ENCODE results near the gene SIDT2.
A peak's percentile ranks its signal among the peaks of the same experiment; 100 is the strongest.
"Not testable (repeated sequence)": the region's sequence is repeated elsewhere in the genome, so short reads cannot be mapped to it uniquely, and the experiment has no call there.

The SIDT2 gene

GRCh38 chr11:117180661-117181585, 2.4 kb downstream of the SIDT2 start:
- no peaks in the 10 kb centered on the region for H3K27me3 Mint-ChIP-seq
- H3K4me1 Mint-ChIP-seq (ENCODE audit: low read depth): peaks cover 30% of the 10 kb centered on the region
- no peaks in the 10 kb centered on the region for H3K9me3 Mint-ChIP-seq
- peak overlapping the region; percentile 12 for H3K27ac Mint-ChIP-seq
- H3K36me3 Mint-ChIP-seq (ENCODE audit: low read depth): no peaks in the 10 kb centered on the region
- no peak overlapping the region for H3K4me3 Mint-ChIP-seq

DNA sequence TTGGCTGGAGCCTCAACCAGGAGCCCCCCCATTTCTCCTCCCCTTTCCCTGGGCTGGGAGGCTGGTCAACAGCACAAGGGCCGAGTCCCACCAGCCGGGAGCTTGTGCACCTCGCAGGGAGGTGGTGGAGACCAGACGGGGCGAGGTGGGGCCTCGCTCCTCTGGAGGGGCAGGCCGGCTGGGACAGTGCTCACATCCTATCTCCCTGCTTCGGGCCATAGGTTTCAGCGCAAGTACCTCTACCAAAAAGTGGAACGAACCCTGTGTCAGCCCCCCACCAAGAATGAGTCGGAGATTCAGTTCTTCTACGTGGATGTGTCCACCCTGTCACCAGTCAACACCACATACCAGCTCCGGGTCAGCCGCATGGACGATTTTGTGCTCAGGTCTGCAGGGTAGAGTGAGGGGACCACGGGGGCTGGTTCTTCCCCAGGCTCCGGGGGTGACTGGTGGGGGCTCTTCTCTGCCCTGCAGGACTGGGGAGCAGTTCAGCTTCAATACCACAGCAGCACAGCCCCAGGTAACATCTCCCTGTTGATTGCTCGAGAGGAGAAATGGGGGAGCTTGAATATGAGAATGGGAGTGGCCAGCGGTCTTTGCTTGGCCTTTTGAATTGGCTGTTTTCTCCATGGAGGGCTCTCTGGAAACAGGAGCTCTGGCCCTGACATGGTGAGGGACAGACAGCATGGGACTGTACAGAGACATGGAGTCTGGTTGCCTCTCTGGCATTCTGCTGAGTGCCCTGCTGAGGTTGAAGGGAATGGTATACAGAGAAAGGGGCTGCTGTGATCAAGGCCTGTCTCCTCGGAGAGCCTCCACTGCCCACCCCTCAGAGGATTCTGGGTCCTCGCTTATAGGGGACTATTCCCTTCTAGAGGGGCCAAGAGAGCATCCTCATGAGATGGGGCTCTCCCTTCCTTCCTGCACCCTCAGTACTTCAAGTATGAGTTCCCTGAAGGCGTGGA, 3.3 kb downstream of the SIDT2 start:
- H3K4me1 Mint-ChIP-seq (ENCODE audit: low read depth): peaks cover 30% of the 10 kb centered on the region
- no peaks in the 10 kb centered on the region for H3K36me3 Mint-ChIP-seq (ENCODE audit: low read depth)
- H3K27ac Mint-ChIP-seq: no peak overlapping the region
- H3K9me3 Mint-ChIP-seq: no peaks in the 10 kb centered on the region
- H3K27me3 Mint-ChIP-seq: no peaks in the 10 kb centered on the region
- no peak overlapping the region for H3K4me3 Mint-ChIP-seq

DNA sequence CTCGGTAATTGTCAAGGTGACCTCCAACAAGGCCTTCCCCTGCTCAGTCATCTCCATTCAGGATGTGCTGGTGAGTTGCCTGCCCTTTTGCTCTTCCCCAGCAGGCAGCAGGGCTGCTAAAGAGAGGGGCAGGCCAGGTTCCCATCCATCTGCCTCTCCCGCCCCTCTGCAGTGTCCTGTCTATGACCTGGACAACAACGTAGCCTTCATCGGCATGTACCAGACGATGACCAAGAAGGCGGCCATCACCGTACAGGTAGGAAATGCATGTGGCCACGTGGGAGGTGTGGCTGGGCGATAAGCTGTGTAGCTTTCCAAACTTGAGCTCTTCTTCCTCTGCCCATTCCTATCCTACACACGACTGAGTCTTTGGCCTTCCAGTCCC, 4.0 kb downstream of the SIDT2 start:
- H3K9me3 Mint-ChIP-seq: no peaks in the 10 kb centered on the region
- H3K4me3 Mint-ChIP-seq: no peak overlapping the region
- no peak overlapping the region for H3K27ac Mint-ChIP-seq
- no peaks in the 10 kb centered on the region for H3K36me3 Mint-ChIP-seq (ENCODE audit: low read depth)
- no peaks in the 10 kb centered on the region for H3K27me3 Mint-ChIP-seq
- peaks cover 29% of the 10 kb centered on the region for H3K4me1 Mint-ChIP-seq (ENCODE audit: low read depth)

DNA sequence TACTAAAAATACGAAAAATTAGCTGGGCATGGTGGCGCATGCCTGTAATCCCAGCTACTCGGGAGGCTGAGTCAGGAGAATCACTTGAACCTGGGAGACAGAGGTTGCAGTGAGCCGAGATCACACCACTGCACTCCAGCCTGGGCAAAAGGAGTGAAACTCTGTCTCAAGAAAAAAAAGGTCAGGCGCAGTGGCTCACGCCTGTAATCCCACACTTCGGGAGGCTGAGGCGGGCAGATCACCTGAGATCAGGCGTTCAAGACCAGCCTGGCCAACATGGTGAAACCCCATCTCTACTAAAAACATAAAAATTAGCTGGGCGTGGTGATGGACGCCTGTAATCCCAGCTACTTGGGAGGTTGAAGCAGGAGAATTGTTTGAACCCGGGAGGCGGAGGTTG, 4.6 kb downstream of the SIDT2 start:
- H3K4me1 Mint-ChIP-seq (ENCODE audit: low read depth): peaks cover 23% of the 10 kb centered on the region
- not testable (repeated sequence) for H3K36me3 Mint-ChIP-seq (ENCODE audit: low read depth); H3K9me3 Mint-ChIP-seq; H3K4me3 Mint-ChIP-seq; H3K27me3 Mint-ChIP-seq; H3K27ac Mint-ChIP-seq

GRCh38 chr11:117183724-117184349, 5.3 kb downstream of the SIDT2 start:
- Mint-ChIP-seq H3K9me3 (no peaks in the 10 kb centered on the region), H3K4me1 (ENCODE audit: low read depth) (peaks cover 20% of the 10 kb centered on the region), H3K27ac (no peak overlapping the region), H3K36me3 (ENCODE audit: low read depth) (peaks cover 3% of the 10 kb centered on the region), H3K4me3 (no peak overlapping the region), H3K27me3 (no peaks in the 10 kb centered on the region)

DNA sequence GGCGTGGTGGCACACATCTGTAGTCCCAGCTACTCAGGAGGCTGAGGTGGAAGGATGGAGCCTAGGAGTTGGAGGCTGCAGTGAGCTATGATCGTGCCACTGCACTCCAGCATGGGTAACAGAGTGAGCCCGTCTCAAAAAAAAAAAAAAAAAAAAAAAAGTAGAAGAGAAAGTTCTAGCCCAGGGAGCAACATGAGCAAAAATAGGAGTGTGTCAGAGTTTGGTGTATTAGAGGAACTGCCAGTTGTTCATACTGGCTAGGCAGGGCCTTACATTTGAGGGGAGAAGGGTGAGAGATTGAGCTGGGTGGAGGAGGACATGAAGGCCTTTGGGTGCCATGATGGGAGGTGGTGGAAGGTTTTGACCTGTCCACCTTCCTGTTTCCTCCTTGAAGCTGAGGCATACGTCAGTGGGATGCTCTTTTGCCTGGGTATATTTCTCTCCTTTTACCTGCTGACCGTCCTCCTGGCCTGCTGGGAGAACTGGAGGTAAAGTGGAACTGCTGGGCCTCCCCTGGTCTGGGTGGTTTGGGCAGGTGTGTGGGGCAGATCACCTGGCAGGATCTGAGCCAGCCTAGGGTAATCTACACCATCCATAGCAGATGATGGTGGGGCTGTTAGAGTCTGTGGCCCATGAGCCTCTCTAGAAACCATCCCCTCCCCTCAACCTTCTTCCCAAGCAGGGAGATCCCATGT, 7.3 kb downstream of the SIDT2 start:
- Mint-ChIP-seq H3K27me3 (no peaks in the 10 kb centered on the region), H3K36me3 (ENCODE audit: low read depth) (peaks cover 3% of the 10 kb centered on the region), H3K4me3 (peak overlapping the region; percentile 52), H3K4me1 (ENCODE audit: low read depth) (peaks cover 3% of the 10 kb centered on the region), H3K9me3 (no peaks in the 10 kb centered on the region), H3K27ac (peak overlapping the region; percentile 46)

DNA sequence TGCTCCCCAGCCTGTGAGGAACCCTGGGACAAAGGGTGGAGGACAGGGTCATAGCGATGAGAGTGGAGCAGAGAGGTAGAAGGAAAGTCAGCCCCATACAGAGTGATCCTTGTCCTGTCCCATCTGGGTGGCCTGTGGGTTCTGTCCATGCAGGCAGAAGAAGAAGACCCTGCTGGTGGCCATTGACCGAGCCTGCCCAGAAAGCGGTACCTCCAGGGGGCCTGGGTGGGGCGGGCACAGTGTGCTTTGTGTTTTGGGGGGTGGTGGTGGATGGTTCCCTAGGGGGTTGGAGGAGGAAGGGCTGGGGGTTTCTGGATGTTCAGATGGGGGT, 7.9 kb downstream of the SIDT2 start:
- no peaks in the 10 kb centered on the region for H3K4me1 Mint-ChIP-seq (ENCODE audit: low read depth)
- no peaks in the 10 kb centered on the region for H3K9me3 Mint-ChIP-seq
- H3K27me3 Mint-ChIP-seq: no peaks in the 10 kb centered on the region
- H3K36me3 Mint-ChIP-seq (ENCODE audit: low read depth): peaks cover 3% of the 10 kb centered on the region
- H3K4me3 Mint-ChIP-seq: peak overlapping the region; percentile 52
- H3K27ac Mint-ChIP-seq: peak overlapping the region; percentile 46

- Mint-ChIP-seq H3K4me3 (no peak overlapping the region), H3K27ac (no peak overlapping the region), H3K4me1 (ENCODE audit: low read depth) (no peaks in the 10 kb centered on the region), H3K27me3 (no peaks in the 10 kb centered on the region), H3K36me3 (ENCODE audit: low read depth) (peaks cover 3% of the 10 kb centered on the region), H3K9me3 (no peaks in the 10 kb centered on the region)
These were observed 8.5 kb downstream of the SIDT2 start for GRCh38 chr11:117187007-117187406.

DNA sequence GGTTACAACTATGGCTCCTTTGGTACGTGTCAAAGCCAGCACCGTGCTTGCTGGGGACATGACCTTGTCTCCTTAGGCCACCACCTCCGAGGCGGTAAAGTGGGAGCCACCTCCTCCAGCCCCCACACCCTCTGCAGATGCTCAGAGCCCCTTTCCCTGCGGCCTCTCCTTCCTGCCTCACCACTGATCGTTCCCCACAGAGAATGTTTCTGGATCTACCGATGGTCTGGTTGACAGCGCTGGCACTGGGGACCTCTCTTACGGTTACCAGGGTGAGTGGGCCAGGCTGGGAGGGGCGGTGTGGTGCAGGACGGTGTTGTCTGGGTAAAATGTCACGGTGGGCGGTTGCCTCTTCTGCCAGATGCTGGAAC, 8.9 kb downstream of the SIDT2 start:
- Mint-ChIP-seq H3K27me3 (no peaks in the 10 kb centered on the region), H3K27ac (no peak overlapping the region), H3K36me3 (ENCODE audit: low read depth) (peaks cover 3% of the 10 kb centered on the region), H3K9me3 (no peaks in the 10 kb centered on the region), H3K4me1 (ENCODE audit: low read depth) (no peaks in the 10 kb centered on the region), H3K4me3 (no peak overlapping the region)

- Mint-ChIP-seq H3K27ac (no peak overlapping the region), H3K4me3 (no peak overlapping the region), H3K9me3 (no peaks in the 10 kb centered on the region), H3K4me1 (ENCODE audit: low read depth) (no peaks in the 10 kb centered on the region), H3K27me3 (no peaks in the 10 kb centered on the region), H3K36me3 (ENCODE audit: low read depth) (peaks cover 3% of the 10 kb centered on the region)
These were observed 9.4 kb downstream of the SIDT2 start for GRCh38 chr11:117187799-117188481.

GRCh38 chr11:117188620-117189081, 10.1 kb downstream of the SIDT2 start:
- H3K27ac Mint-ChIP-seq: no peak overlapping the region
- H3K4me3 Mint-ChIP-seq: no peak overlapping the region
- H3K36me3 Mint-ChIP-seq (ENCODE audit: low read depth): peaks cover 3% of the 10 kb centered on the region
- no peaks in the 10 kb centered on the region for H3K4me1 Mint-ChIP-seq (ENCODE audit: low read depth)
- H3K27me3 Mint-ChIP-seq: no peaks in the 10 kb centered on the region
- no peaks in the 10 kb centered on the region for H3K9me3 Mint-ChIP-seq

DNA sequence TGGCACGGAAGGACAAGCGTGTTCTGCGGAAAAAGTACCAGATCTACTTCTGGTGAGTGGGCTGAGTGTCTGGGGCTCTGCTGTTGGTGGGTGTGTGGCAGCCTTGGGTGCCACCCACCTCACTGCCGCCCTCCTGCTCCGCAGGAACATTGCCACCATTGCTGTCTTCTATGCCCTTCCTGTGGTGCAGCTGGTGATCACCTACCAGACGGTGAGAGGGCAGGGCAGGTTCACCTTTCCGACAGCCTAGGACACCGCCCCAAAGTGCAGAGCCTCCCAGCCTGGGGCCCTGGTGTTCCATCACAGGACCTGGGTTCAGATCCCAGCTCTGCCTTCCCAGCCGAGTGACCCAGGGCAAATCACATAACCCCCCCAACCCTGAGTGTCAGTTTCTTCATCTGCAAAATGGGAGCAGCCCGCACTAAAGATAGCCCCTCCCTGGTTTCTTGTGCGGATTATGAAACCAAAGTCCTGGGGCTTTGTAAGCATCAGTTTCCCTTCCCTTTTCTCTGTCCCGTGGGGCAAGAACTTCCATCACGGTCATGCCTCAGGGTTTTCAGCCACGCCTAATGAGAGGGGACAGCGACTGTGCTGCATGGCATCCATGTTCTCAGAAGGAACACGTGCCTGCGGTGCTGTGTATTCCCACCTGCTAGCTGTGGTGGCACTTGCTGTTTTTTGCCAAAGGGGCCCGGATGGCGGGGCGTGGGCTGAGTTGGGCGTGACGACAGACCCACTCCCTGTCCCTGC, 10.8 kb downstream of the SIDT2 start:
- peaks cover 3% of the 10 kb centered on the region for H3K36me3 Mint-ChIP-seq (ENCODE audit: low read depth)
- H3K9me3 Mint-ChIP-seq: no peaks in the 10 kb centered on the region
- H3K27ac Mint-ChIP-seq: no peak overlapping the region
- H3K27me3 Mint-ChIP-seq: no peaks in the 10 kb centered on the region
- H3K4me1 Mint-ChIP-seq (ENCODE audit: low read depth): no peaks in the 10 kb centered on the region
- no peak overlapping the region for H3K4me3 Mint-ChIP-seq

GRCh38 chr11:117189941-117190544, 11.5 kb downstream of the SIDT2 start:
- Mint-ChIP-seq H3K4me1 (ENCODE audit: low read depth) (no peaks in the 10 kb centered on the region), H3K27ac (no peak overlapping the region), H3K4me3 (no peak overlapping the region), H3K9me3 (no peaks in the 10 kb centered on the region), H3K27me3 (no peaks in the 10 kb centered on the region), H3K36me3 (ENCODE audit: low read depth) (peaks cover 3% of the 10 kb centered on the region)
